GM19455 (cell line): ENCODE data around the gene RPS6KC1.
"Not testable (repeated sequence)": the region's sequence is repeated elsewhere in the genome, so short reads cannot be mapped to it uniquely, and the experiment has no call there.

Experiments
- ATAC-seq: cut with Tn5 transposase; IDR thresholded peaks from one replicate; pipeline ENCODE4 v1.9.1; 2021; ENCODE audit not compliant: unreplicated experiment

The RPS6KC1 gene

DNA sequence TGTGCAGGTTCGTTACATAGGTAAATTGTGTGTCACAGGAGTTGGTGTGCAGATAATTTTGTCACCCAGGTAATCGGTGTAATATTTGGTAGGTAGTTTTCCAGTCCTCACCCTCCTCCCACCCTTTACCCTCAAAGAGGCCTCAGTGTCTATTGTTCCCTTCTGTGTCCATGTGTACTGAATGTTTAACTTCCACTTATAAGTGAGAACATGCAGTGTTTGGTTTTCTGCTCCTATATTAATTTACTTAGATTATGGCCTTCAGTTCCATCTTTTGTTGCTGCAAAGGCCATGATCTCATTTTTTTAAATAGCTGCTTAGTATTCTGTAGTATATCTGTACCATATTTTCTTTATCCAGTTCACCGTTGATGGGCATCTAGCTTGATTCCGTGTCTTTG lies 87.3 kb downstream of the RPS6KC1 start:
- ATAC-seq, result no peak

GRCh38 chr1:213138892-213139291 lies 87.9 kb downstream of the RPS6KC1 start:
- ATAC-seq, result no peak

- ATAC-seq, result no peak
Measured at GRCh38 chr1:213148905-213149304, 97.9 kb downstream of the RPS6KC1 start.

- ATAC-seq, result not testable (repeated sequence)
Measured at GRCh38 chr1:213150090-213150489, 99.0 kb downstream of the RPS6KC1 start.

DNA sequence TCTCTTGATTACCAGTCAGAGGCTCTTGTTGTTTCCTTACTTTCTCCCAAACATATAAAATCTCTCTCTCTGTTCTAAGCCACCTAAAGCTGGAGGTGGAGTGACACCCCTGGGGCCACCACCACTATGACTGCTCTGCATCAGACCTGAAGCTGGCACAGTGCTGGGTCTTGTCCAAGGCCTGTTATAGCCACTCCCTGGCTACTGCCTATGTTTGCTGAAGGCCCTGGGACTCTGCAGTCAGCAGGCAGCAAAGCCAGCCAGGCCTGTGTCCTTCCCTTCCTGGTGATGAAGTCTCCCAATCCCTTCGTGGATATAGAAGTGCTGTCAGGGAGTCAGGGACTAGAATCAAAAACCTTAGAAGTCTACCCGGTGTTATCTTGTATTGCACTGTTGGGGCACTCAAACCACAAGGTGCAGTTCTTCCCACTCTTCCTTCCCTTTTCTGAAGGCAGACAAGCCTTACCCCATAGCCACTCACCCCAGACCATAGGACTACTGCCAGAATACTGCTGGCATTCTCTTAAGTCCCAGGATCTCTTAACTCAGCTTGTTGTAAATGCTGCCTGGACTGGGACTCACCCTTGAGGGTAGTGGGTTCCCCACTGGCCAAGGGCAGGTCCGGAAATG lies 103.1 kb downstream of the RPS6KC1 start:
- ATAC-seq, result no peak

DNA sequence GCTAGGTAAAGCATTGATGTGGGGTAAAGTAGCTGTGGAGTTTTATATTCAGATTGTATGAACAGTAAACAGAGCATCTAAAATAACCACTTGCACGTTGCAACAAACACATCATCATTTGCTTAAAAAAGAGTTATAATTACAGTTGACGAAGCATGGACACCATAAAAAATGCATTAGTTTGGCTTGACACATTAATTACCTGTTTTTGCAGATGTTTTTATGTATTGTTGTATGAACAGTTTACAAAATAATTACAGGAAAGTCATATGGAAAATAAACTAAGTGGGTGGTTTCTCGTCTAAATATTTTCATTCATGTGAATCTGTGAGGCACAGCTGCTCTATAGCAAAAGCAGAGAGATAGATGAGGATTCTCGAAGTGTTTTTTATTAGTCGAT lies 108.3 kb downstream of the RPS6KC1 start:
- no peak for ATAC-seq

- ATAC-seq, result not testable (repeated sequence)
Measured at GRCh38 chr1:213160442-213160841, 109.4 kb downstream of the RPS6KC1 start.

DNA sequence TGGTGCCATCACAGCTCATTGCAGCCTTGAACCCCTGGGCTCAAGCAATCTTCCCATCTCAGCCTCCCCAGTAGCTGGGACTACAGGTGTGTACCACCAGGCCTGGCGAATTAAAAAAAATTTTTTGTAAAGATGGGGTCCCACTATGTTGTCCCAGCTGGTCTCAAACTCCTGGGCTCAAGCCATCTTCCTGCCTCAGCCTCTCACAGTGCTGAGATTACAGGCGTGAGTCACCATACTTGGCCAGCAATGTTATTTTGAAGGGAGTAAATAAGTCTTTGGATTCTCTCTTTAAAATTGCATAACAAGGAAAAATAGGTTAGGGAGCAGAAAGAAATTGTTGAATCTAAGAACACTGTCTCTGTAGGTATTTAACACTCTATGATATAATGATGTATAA lies 111.3 kb downstream of the RPS6KC1 start:
- ATAC-seq, result no peak

GRCh38 chr1:213162862-213163261 lies 111.8 kb downstream of the RPS6KC1 start:
- ATAC-seq, result no peak

DNA sequence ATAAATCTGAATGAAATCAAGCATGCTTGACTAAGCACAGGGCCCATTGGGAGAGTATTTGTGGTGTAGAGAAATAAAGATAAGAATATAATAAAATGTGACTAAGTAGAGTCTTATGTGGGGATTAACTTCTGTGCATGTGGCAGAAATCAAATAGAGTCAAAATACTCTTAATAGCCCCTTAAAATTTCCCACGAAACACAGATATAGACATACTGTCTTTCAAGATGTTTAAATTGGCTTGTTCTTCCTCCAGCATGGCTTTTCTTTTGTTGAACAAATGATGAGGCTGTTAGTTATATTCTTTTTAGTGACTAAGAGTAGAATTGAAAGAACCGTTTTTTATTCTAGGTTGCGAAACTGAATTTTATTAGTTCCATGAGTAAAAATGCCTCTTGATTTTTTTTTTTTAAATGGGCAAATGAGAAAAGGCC lies 112.3 kb downstream of the RPS6KC1 start:
- ATAC-seq, result no peak

DNA sequence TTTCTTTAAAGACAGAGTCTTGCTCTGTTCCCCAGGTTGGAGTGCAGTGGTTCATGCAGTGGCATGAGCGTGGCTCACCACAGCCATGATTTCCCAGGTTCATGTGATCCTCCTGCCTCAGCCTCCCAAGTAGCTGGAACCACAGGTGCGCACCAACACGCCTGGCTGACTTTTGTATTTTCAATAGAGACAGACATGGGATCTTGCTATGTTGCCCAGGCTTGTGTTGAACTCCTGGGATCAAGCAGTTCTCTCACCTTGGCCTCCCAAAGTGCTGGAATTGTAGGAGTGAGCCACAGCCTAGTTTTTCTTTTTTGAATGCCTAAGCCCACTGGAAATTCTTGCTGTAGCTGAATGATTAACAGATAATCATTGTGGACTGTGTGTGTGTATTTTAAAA lies 113.5 kb downstream of the RPS6KC1 start:
- ATAC-seq, result no peak

DNA sequence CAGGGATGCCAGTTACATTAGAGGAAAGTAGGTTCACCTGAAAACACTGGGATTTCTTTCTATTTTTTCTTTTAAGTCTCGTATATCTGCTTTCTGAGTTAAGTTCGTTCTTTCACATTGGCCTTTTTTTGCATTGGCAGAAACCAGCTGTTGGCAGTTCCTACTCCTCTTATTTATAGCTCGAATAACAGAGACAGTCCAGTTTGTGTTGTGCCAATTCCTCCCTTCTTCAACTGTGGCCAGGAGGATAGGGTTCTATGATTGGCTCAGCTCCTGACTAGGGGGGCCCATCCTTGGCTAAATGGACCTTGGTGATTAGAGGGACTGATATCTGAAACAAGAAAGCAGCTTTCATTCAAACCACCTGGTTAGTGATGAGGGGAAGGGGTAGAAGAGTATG lies 115.8 kb downstream of the RPS6KC1 start:
- no peak for ATAC-seq

DNA sequence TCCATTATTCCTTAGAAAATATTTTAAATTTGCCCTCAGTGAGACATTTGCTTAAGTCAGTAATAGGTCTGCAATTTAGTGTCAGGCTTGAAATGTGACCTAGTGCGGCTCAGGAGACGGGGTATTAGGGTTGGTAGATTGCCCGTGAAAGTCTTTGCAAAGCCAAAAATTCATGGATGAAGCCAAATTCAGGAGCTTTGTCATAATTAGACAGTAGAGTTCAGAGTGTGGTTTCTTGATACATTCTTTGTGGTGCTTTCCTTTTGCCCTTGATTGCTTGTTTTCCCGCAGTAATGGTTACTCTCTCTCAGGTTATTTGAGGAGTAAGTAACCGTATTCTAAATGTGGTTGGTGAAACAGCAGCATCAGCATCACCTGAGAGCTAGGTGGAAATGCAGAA lies 120.7 kb downstream of the RPS6KC1 start:
- ATAC-seq, result no peak

GRCh38 chr1:213176341-213176740 lies 125.3 kb downstream of the RPS6KC1 start:
- ATAC-seq, result no peak

- no peak for ATAC-seq
Measured at GRCh38 chr1:213179784-213180183, 128.7 kb downstream of the RPS6KC1 start.

DNA sequence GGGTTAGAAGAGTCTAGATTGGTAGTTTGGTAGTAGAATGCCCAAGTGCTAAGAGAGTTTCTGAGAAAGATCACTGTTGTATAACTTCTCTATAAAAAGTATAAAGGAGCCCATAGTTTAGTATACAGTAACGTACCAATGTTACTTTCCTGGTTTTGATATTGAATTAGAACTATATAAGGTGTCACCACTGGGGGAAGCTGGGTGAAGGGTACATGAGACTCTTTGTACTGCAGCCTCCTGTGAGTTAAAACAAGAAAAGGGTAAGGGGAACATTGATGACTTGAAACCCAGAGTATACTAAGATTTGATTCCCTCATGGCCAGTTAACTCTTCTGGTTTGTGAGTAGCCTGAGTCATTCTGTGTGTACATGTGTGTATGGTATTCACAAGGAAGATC lies 129.8 kb downstream of the RPS6KC1 start:
- ATAC-seq, result no peak

DNA sequence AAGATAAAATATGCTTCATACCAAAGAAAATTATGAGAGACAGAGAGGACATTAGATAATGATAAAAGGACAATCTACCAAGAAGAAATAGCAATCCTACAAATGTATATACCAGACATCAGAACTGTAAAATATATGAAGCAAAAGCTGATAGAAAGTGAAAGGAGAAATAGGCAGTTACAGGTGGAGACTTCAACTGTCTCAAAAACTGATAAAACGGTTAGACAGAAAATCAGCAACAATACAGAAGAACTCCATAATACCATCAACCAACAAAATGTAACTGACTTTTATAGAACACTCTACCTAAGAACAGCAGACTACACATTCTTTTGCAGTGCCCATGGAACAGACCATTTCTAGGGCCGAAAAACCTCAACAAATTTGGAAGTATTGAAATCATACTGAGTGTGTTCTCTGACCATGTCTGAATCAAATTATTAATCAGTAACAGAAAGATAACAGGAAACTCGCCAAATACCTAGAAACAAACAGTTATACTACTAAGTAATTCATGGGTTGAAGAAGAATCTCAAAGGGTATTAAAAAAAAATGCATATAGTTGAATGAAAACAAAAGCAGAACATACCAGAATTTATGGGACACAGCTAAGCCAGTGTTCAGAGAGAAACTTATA lies 132.1 kb downstream of the RPS6KC1 start:
- ATAC-seq, result no peak

GRCh38 chr1:213186168-213186567 lies 135.1 kb downstream of the RPS6KC1 start:
- no peak for ATAC-seq

GRCh38 chr1:213192026-213192425 lies 141.0 kb downstream of the RPS6KC1 start:
- ATAC-seq, result no peak

DNA sequence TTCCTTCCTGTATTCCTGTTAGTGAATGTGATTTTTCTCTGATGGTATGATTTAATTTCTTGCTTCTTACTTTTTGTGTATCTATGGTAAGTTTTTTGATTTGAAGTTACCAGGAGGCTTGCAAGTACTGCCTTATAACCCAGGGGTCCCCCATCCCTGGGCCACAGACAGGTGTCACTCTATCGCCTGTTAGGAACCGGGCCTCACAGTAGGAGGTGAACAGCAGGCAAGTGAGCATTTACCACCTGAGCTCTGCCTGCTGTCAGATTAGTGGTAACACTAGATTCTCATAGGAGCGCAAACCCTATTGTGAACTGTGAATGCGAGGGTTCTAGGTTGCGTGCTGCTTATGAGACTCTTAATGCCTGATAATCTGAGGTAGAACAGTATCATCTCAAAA lies 143.3 kb downstream of the RPS6KC1 start:
- ATAC-seq, result no peak

DNA sequence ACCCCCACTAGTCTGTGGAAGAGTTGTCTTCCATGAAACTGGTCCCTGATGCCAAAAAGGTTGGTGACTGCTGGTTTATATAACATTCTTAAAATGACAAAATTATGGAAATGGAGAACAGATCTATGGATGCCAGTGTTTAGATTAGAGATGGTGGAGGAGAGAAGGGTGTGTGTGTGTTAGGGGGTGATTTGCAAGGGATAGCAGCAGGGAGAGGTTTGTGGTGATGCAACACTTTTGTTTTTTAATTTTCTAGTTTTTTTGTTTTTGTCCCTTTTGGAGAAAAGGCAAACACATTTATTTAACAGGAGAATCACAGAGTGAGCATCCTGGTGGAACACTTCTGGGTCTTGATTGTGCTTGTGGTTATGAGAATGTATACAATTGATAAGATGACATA lies 143.8 kb downstream of the RPS6KC1 start:
- ATAC-seq, result no peak

- not testable (repeated sequence) for ATAC-seq
Measured at GRCh38 chr1:213196328-213197054, 145.4 kb downstream of the RPS6KC1 start.
